ENCODE data around the gene NPAS1. TPM values are rescaled to one million over a fixed set of nuclear protein-coding genes. Genes with fewer than 3 reads are reported as not detected.

NPAS1 gene
- total RNA-seq, 4 donors from 2014 or later, result not detected

DNA sequence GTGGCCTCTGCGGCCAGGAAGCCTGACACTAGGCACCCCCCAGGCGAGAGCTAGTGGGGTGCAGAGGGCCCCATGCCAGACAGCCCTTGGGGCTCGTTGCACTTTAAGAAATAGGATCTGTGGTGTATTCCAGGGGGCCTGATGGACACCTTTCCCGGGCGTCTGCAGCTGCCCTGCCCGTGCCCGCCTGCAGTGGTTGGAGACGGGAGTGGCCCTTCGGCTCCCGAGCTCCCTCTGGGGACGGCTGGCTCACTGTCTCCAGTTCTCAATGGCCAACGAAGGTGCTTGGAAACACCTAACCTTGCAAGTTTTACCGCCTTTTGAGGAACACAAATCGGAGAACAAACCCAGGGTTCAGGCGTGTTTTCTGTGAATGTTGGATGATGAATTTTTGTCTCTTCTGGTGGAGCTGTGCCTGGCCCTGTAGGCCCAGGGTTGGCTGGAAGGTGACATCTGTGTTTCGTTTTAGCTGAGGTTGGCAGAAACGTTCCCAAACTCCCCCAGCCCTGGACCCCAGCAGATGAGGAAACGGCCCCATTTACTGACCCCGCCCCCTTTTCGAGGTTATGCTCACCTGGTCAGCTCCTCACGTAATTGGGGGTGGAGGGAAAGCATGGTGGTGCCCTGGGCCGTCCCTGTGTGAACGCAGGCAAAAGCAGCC lies 17.4 kb upstream of the NPAS1 start:
- H3K4me1 ChIP-seq, result peaks cover 0 to 8% (median 0%) of the 10 kb centered on the region in 4 donors
- peaks cover 0 to 44% (median 0%) of the 10 kb centered on the region in 3 donors for H3K36me3 ChIP-seq
- H3K27ac ChIP-seq, result no peak overlapping the region
- peak in 2 of 3 donors; percentile 65 to 73 for DNase-seq
- H3K4me3 ChIP-seq, result no peak overlapping the region
- H3K9me3 ChIP-seq, result no peaks in the 10 kb centered on the region
- TF ChIP-seq POLR2A (IDR thresholded peaks at IDR 0.05), result no peak
- TF ChIP-seq, protein P1, sequence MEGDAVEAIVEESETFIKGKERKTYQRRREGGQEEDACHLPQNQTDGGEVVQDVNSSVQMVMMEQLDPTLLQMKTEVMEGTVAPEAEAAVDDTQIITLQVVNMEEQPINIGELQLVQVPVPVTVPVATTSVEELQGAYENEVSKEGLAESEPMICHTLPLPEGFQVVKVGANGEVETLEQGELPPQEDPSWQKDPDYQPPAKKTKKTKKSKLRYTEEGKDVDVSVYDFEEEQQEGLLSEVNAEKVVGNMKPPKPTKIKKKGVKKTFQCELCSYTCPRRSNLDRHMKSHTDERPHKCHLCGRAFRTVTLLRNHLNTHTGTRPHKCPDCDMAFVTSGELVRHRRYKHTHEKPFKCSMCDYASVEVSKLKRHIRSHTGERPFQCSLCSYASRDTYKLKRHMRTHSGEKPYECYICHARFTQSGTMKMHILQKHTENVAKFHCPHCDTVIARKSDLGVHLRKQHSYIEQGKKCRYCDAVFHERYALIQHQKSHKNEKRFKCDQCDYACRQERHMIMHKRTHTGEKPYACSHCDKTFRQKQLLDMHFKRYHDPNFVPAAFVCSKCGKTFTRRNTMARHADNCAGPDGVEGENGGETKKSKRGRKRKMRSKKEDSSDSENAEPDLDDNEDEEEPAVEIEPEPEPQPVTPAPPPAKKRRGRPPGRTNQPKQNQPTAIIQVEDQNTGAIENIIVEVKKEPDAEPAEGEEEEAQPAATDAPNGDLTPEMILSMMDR (IDR thresholded peaks at IDR 0.05), result peak in 4 of 6 experiments; percentile 12 to 61 (median 55)
- no peaks in the 10 kb centered on the region for H3K27me3 ChIP-seq

DNA sequence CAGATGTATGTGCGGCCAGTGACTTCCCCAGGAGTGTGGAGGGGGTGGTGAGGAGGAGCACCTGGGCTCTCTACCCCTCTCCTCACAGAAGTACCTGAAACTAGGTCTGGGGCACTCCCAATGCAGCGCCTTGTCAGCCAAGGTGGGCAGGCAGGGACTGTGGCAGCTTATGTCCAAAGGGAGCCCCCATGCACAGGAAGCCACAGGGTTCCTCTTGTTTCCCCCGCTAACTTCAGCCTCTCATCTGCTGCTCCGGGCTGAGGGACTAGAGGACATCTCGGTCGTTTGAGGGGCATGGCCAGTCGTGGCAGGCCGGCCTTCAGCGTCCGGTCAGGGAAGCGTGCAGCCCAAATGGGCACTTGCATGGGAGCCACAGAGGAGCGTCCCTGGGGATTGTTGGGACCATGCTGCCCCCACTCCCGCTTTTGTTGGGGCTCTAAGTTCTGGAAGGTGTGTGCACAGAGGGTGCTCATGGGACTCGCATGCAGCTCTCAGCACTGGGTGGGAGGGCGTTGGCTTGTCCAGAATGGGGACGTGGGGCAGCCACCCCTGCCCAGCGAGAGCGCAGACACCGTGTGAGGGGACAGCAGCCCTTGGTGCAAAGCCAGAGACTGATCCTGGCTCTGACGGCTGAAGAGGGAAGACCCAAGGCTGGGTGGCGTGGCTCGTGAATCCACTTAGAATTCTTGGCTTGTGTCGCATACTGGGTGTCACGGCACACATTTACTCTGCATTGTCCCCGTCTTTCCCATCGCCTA lies 16.6 kb upstream of the NPAS1 start:
- TF ChIP-seq POLR2A (IDR thresholded peaks at IDR 0.05), result no peak
- TF ChIP-seq, protein P1 (IDR thresholded peaks at IDR 0.05), result no peak
- Histone ChIP-seq H3K9me3 (no peaks in the 10 kb centered on the region), H3K4me1 (peaks cover 0 to 8% (median 0%) of the 10 kb centered on the region in 4 donors), H3K27me3 (no peaks in the 10 kb centered on the region), H3K36me3 (peaks cover 0 to 36% (median 0%) of the 10 kb centered on the region in 3 donors), H3K4me3 (no peak overlapping the region), H3K27ac (no peak overlapping the region)
- no peak for DNase-seq

DNA sequence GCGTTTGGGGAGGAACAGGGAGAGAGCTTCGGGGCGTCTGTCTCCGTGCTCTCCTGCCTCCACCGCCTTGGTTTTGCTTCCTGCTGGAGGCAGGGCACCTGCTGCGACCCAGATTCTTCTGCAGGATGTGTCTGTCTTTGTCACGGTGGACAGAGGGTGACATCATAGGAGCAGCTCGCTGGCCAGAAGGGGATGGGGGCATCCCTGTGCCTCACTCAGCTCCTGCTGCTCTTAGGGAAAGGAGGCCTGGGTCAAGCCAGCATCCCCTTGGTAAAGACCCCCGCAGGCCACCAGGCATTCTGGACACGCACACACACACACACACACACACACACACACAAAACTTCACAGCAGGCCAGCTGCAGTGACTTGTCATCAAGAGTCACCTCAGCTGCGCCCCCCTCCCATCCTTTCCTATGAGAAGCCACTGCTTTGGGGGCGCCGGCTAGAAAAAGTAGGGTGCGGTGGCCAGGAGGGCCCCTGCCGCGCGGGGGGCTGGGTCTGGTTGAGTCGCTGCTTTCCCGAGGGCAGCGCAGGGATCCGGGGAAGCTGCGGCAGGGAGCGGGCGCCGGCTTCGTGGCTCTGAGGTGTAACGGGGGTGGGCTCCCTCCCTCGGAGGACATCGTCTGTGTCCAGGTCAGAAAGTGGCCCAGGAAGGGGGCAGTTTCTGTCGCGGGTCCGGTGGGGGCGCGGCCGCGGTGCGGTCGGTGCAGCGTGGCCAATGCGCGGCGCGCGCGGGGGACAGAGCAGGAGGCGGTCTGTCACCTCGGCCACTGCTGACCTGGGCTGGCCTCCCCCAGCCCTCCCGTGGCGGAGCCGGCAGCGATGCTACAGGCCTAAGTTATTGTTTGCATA lies 15.8 kb upstream of the NPAS1 start:
- Histone ChIP-seq H3K27me3 (no peaks in the 10 kb centered on the region), H3K4me1 (peaks cover 0 to 8% (median 0%) of the 10 kb centered on the region in 4 donors), H3K36me3 (peaks cover 0 to 28% (median 0%) of the 10 kb centered on the region in 3 donors), H3K27ac (no peak overlapping the region), H3K9me3 (no peaks in the 10 kb centered on the region), H3K4me3 (no peak overlapping the region)
- TF ChIP-seq, protein P1 (IDR thresholded peaks at IDR 0.05), result no peak
- TF ChIP-seq POLR2A (IDR thresholded peaks at IDR 0.05), result no peak
- DNase-seq, result no peak

DNA sequence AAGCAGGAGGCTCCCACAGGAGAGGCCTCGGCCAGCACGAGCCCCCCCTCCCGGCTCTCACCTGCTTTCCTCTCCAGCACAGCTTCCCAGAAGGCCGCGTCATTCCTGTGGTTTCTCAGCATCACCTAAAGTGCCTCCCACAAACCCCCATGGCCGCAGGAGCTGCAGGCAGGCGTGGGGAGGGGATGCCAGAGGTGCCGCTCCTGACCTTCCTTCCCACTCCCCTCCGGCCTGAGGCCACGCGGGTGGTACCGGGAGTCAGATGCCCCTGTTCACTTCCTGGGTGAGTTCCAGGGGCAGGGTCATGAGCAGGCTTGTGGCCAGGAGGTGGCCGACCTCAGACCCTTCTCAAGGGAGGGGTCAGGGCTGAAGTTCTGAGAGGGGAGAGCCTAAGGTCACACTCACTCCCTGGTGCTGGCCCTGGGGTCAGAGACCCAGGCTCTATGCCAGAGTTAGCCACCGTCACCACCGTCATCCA lies 14.4 kb upstream of the NPAS1 start:
- no peak overlapping the region for H3K27ac ChIP-seq
- peak in 1 of 3 donors; percentile 48 for DNase-seq
- H3K4me3 ChIP-seq, result no peak overlapping the region
- TF ChIP-seq, protein P1 (IDR thresholded peaks at IDR 0.05), result no peak
- TF ChIP-seq POLR2A (IDR thresholded peaks at IDR 0.05), result no peak
- peaks cover 0 to 15% (median 0%) of the 10 kb centered on the region in 3 donors for H3K36me3 ChIP-seq
- no peaks in the 10 kb centered on the region for H3K9me3 ChIP-seq
- H3K4me1 ChIP-seq, result peaks cover 0 to 8% (median 0%) of the 10 kb centered on the region in 4 donors
- H3K27me3 ChIP-seq, result no peaks in the 10 kb centered on the region

DNA sequence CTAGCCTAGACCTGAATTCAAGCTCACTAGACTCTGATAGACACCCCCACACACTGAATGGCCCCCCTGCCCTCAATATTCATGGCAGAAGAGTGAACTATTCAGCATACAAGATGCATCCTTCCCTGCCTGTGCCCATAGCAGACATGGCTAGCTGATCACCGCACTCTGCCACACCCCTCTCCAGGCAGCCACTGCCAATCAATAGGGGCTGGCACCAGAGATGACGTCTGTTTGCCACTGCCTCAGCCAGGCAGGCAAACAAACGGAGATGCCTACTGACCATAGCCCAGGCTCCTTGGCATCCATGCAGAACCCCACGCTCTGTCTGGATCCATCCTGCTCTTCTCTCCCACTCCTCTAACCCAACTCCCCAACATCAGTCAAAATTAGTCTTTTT lies 13.8 kb upstream of the NPAS1 start:
- Histone ChIP-seq H3K9me3 (no peaks in the 10 kb centered on the region), H3K36me3 (peaks cover 0 to 8% (median 0%) of the 10 kb centered on the region in 3 donors), H3K4me3 (no peak overlapping the region), H3K4me1 (peaks cover 0 to 8% (median 0%) of the 10 kb centered on the region in 4 donors), H3K27ac (no peak overlapping the region), H3K27me3 (no peaks in the 10 kb centered on the region)
- no peak for TF ChIP-seq POLR2A (IDR thresholded peaks at IDR 0.05)
- TF ChIP-seq, protein P1 (IDR thresholded peaks at IDR 0.05), result no peak
- DNase-seq, result peak in 1 of 3 donors; percentile 26

Measured in Peyer's patch (tissue), 4 donors.